HG03135 (cell line): ENCODE results near the gene ZNF211.

Experiments
- ATAC-seq: cut with Tn5 transposase; IDR thresholded peaks from one replicate; pipeline ENCODE4 v1.9.1; 2021; ENCODE audit warnings: mild to moderate bottlenecking, moderate library complexity; ENCODE audit not compliant: unreplicated experiment

The ZNF211 gene

GRCh38 chr19:57632987-57633831 is at the start of gene ZNF211:
Gene ZNF211, plus strand, starts transcription at chr19:57633168. Its CDS starts 179 bp downstream, at chr19:57633347.
- peak; percentile 89 for ATAC-seq

DNA sequence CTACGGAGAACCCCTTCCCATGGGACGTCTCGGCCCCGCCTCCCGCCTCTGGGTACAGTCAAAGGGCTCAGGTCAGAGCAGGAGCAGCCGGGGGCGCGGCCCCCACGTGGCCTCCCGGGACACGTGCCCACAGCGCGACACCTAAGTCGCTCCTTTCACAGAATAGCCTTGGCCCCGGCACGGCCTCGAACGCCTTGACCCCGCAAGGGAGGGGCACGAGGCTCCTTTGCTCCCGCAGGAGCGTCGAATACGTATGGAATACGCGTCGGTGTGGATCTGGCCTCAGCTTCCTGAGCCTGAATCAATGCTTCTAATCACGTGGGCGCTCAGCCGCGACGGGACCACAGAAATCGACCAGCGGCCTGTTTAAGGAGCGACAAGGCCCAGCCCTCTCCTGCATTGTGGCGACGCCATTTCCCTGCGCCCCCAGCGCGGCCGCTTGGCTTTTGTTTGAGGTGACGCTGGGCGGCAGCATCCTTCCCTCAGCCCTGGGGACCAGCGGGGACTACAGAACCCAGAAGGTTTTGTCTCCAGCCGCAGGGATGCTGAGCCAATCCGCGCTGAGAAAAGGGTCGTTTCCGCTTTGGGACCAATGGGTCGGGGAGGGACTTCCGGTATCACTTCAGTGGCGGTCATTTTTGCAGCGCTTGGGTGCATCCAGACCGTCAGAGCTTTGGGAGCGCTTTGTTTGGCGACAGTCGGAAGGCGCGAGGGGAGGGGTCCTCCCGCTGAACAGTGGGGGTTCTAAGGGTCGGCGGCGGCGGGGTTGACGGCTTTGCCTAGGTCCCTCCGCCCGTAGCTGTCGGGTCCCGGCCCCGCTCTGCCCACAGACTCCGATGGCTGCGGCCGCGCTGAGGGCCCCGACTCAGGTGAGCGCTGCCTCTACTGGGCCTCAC is 49.2 kb upstream of the ZNF211 start, which contains the start of gene ZIK1:
ZIK1 (plus strand) TSS at position 625 of the 896 bp plus-strand sequence; CDS start at position 837, 212 bp downstream.
- peak; percentile 67 for ATAC-seq

GRCh38 chr19:57587529-57587928 is 45.4 kb upstream of the ZNF211 start:
- ATAC-seq = no peak

- no peak for ATAC-seq
Observed at GRCh38 chr19:57599377-57599760, 33.6 kb upstream of the ZNF211 start.

DNA sequence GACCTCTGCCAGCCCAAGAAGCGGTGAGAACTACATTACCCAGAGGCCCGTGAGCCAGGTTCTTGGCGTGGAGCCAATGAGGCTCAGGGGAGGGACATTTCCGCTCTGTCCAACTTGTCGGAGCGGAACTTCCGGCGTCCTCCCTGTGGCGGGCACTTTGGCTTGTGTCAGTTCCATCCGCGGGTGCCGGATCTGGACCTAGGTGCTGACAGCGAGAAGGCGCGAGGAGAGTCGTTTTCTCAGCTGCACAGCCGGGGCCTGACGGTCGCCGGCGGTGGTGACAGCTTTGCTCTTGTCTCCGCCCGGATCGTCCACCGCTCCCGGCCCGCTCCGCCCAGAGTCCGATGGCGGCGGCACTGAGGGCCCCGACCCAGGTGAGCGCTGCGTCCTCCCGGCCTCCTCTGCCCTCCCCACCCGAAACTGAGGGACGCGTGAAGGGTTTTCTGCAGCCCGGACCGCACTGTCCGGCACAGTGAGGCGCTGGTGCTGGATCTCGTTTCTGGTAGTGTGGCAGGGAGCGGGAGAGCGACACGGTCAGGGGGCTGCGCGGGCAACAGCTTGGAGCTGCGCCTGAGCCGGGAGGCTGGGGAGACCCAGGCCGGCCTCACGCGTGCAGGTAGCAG is 33.1 kb upstream of the ZNF211 start, which contains the start of gene ZNF530:
ZNF530 (plus strand) TSS at position 125 of the 623 bp plus-strand sequence. CDS start 4,461 bp downstream, outside the sequence.
- peak; percentile 91 for ATAC-seq

DNA sequence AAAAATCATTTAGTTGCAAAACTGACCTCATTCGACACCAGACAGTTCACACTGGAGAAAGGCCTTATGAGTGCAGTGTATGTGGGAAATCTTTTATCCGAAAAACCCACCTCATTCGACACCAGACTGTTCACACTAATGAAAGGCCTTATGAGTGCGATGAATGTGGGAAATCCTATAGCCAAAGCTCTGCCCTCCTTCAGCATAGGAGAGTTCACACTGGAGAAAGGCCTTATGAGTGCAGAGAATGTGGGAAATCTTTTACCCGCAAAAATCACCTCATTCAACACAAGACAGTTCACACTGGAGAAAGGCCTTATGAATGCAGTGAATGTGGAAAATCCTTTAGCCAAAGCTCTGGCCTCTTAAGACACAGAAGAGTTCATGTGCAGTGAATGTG is 26.0 kb upstream of the ZNF211 start:
- no peak for ATAC-seq

- ATAC-seq = no peak
Observed at GRCh38 chr19:57611113-57611512, 21.9 kb upstream of the ZNF211 start.

GRCh38 chr19:57613941-57614743 is 18.8 kb upstream of the ZNF211 start, which contains the start of gene ZNF134:
Gene ZNF134, plus strand, starts transcription at chr19:57614242. Its CDS starts 5,227 bp downstream, at chr19:57619469.
- ATAC-seq = peak; percentile 97

DNA sequence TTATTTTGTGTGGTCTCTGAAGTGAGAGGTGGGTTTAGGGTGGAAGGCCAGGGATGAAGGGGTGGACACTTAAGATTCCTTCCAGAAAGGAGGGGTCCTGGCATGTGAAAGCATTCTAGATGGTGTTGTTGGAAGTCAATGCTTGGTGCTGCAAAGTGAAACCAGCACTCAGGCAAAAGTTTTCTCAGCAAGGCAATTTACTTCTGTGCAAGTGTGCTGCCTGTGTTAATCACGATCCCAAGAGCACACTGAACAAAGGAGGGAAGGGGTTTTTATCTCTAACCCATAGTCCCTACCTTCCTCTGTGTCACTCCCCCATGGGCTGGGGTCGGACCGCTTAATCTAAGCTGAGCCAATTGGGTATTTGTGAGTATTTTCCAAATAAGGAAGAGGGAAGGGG is 17.6 kb upstream of the ZNF211 start:
- no peak for ATAC-seq

DNA sequence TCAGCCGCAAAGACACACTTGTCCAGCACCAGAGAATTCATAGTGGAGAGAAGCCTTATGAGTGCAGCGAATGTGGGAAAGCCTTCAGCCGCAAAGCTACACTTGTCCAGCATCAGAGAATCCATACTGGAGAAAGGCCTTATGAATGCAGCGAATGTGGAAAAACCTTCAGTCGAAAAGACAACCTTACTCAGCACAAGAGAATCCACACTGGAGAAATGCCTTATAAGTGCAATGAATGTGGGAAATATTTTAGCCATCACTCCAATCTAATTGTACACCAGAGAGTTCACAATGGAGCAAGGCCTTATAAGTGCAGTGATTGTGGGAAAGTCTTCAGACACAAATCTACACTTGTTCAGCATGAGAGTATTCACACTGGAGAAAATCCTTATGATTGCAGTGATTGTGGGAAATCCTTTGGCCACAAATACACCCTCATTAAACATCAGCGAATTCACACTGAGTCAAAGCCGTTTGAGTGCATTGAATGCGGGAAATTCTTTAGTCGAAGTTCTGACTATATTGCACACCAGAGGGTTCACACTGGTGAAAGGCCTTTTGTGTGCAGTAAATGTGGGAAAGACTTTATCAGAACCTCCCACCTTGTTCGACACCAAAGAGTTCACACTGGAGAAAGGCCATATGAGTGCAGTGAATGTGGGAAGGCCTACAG is 12.2 kb upstream of the ZNF211 start:
- no peak for ATAC-seq

DNA sequence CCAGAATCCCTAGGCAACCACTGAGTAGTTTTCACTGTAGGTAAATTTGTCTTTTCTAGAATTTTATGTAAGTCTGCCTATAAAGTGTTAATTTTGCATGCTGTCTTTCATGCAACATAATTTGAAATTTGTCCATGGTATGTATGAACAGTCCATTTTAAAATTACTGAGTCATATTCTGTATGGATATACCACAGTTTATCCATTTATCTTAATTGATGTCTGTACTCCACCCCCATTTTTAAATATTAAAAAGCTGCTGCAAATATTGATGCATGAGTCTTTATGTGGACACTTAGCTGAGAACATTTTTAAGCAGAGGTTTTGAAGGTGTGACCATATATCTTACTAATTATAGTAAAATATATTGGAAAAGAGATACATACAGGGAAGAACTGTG is 9.9 kb upstream of the ZNF211 start:
- ATAC-seq = no peak

DNA sequence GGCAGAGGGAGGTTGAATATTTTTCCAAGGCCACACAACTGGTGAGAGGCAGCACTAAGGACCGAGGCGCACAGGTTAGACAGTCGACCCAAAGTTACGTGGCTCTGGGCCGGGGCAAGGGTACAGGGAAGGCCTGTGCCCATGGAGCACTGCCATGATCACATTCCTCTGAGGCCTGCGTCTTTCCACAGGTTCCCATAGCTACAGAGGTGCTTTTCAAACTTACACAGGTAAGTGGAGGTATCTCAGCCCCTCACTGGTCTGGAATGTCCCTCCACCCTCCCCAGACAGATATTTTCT is 814 bp downstream of the ZNF211 start:
- no peak for ATAC-seq

GRCh38 chr19:57637379-57637778 is 4.4 kb downstream of the ZNF211 start:
- no peak for ATAC-seq

DNA sequence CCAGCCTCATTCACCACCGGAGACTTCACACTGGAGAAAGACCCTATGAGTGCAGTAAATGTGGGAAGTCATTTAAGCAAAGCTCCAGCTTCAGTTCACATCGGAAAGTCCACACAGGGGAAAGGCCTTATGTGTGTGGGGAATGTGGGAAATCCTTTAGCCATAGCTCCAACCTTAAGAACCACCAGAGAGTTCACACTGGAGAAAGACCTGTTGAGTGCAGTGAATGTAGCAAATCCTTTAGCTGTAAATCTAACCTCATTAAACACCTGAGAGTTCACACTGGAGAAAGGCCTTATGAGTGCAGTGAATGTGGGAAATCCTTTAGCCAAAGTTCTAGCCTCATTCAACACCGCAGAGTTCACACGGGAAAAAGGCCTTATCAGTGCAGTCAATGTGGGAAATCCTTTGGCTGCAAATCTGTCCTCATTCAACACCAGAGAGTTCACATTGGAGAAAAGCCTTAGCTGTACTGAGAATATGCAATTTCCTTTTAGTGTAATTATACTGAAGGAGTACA is 8.8 kb downstream of the ZNF211 start:
- ATAC-seq = no peak

DNA sequence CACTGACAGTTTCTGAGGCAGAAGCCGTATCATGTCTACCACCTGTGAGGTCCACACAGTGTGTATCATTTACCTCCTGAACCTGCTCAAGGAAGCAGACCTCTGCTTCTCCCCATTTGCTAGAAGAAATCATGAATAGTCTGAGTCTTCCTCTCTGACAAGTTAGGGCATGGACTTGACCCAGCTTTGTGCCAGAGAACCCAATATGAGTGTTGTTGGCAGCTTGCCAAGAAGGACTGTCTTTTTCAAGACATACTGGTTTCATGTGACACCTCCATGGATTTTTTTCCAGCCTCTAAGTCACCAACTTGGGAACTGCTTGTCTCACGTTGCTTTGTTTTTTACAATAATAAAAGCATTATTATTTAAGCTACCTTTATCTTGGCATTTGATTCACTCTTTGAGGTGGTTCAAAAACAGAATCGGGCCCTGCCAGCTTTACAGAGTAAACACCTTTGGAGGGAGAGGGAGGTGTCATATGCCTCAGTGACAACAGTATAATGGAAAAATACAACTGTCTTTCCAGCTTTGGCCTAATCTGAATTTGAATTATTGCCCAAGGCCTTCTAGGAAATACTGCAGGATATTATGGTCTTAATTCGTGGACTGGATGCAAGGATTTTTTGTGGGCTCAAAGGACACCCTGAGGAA is 9.6 kb downstream of the ZNF211 start:
- no peak for ATAC-seq

- ATAC-seq = no peak
Observed at GRCh38 chr19:57643734-57644133, 10.8 kb downstream of the ZNF211 start.

- no peak for ATAC-seq
Observed at GRCh38 chr19:57648331-57649003, 15.5 kb downstream of the ZNF211 start.

DNA sequence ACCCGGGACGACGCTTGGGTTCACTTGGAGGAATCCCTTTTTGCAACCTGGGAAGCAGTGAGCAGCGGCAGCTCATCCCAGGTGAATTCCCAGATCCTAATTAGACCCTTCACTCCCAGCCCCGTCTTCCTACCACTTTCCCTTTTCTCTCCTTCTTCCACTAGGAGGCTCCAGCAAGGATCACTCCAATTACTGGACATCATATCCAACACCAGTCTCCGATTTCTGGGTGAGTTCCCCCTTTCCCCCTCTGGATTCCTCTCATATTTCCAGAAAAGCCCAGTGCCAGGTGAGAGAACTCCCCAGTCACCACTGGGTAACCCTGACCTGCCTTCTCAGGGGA is 18.7 kb downstream of the ZNF211 start:
- ATAC-seq = no peak

DNA sequence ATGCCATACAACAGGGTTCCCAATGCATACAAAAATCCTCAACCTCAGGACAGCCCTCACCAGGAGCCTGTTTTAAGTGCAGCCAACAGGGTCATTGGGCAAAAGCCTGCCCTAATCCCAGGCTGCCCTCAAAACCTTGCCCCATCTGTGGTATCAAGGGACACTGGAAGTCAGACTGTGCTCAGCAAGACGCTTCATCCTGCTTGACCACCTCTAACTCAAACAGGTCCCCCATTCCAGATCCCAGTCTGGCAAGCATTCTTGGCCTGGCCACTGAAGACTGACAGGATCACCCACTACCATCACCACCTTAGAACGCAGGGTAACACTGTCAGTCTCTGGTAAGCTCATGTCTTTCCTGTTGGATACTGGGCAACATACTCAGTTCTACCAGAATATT is 20.7 kb downstream of the ZNF211 start:
- ATAC-seq = no peak
